Measurements from ENCODE around the gene ABCA1. TPM values are rescaled to one million over a fixed set of nuclear protein-coding genes. Genes with fewer than 3 reads are reported as not detected.

ABCA1 gene
- total and polyA plus RNA-seq, 2 of the 13 experiments (the other 11 are each of a cell fraction or from before 2014, with no cell fraction given), result 26.8 to 63.8 TPM

- peak; percentile 54 for FAIRE-seq
- in situ Hi-C loops (cut with HindIII; ENCODE audit: extremely low pct_ligation_motif_present, low pct_unique_long_range_greater_than_20kb), result no loop called here
- Histone ChIP-seq H3K4me2 (ENCODE audit: low read depth, low read length) (peak overlapping the region; percentile 44), H3K4me1 (ENCODE audit: insufficient read depth, low read length) (peaks cover 80% of the 10 kb centered on the region), H3K79me2 (ENCODE audit: insufficient read depth, low read length) (peaks cover 47% of the 10 kb centered on the region), H3K36me3 (replicated peaks in 1 of 2; ENCODE audit: control insufficient read depth in 1 of 2, insufficient read depth in 2 of 2, low read length in 2 of 2) (peaks cover 29 to 83% of the 10 kb centered on the region in 2 experiments), H3K27me3 (ENCODE audit: control insufficient read depth in 1 of 2, insufficient read depth in 2 of 2, low read length in 2 of 2) (no peaks in the 10 kb centered on the region), H3K27ac (ENCODE audit: extremely low read length, insufficient read depth, low read length) (peak overlapping the region; percentile 49), H3K9me3 (ENCODE audit: low read length) (no peaks in the 10 kb centered on the region), H3K4me3 (replicated peaks in 1 of 3; ENCODE audit: insufficient read depth in 1 of 3, low read depth in 2 of 3, low read length in 3 of 3) (no peak overlapping the region), H2AFZ (ENCODE audit: low read length) (no peak overlapping the region), H4K20me1 (ENCODE audit: insufficient read depth, low read length) (peaks cover 11% of the 10 kb centered on the region), H3K9ac (ENCODE audit: insufficient read depth, low read depth, low read length) (no peak overlapping the region)
- WGBS (ENCODE audit: low lambda C conversion rate), result 3% methylated on average over 5 of the region's 5 CpGs
- BruUV-seq (replicated peaks), result no TSS peak
- peak; percentile 86 for DNase-seq (ENCODE audit: low spot score)
- POLR2A ChIA-PET, result interaction anchor here (0.7 to 1.0 kb wide), 2 partner anchors 208 to 562 kb away, joined by 3 read pairs; no protein-coding TSS in a partner anchor
- CTCF ChIA-PET (ENCODE audit: low intra/inter-chr PET ratio, low total read pairs), result no interaction called here
- peak; percentile 94 for ATAC-seq
- intact Hi-C loops (cut with micrococcal nuclease; ENCODE audit: unreplicated experiment), result loop anchor here (5.0 kb wide), 1 partner anchor 136 kb away; no protein-coding TSS in a partner anchor
- TF ChIP-seq RORA (CRISPR knock-in tag; IDR thresholded peaks at IDR 0.05), result peak; percentile 94; the same call in 1 of the 2 replicates
- 0 out of 2 replicates have a peak, but pooled peaks have one; percentile 49 for TF ChIP-seq GFI1 (CRISPR knock-in tag; IDR thresholded peaks at IDR 0.05; ENCODE audit: borderline replicate concordance)
- TF ChIP-seq FOXJ3 (CRISPR knock-in tag; IDR thresholded peaks at IDR 0.05; ENCODE audit: borderline replicate concordance), result peak; percentile 94; the same call in 1 of the 2 replicates
- peak; percentile 88 for TF ChIP-seq LCORL (IDR thresholded peaks at IDR 0.05)
- peak; percentile 93 for TF ChIP-seq LCORL (CRISPR knock-in tag; IDR thresholded peaks at IDR 0.05)
- TF ChIP-seq ZMYM4 (CRISPR knock-in tag; IDR thresholded peaks at IDR 0.05), result peak; percentile 26; the same call in 1 of the 2 replicates
- no peak for TF ChIP-seq MYPOP (CRISPR knock-in tag; IDR thresholded peaks at IDR 0.05)
- no peak for TF ChIP-seq ZNF883 (CRISPR knock-in tag; IDR thresholded peaks at IDR 0.05; ENCODE audit: not compliant biosample characterization)
- TF ChIP-seq BRF2 (CRISPR knock-in tag; IDR thresholded peaks at IDR 0.05), result peak; percentile 62; the same call in 1 of the 2 replicates
- TF ChIP-seq ZFP37 (CRISPR knock-in tag; IDR thresholded peaks at IDR 0.05; ENCODE audit: borderline replicate concordance), result no peak
- TF ChIP-seq MED1 (CRISPR knock-in tag; IDR thresholded peaks at IDR 0.05), result peak; percentile 86
- peak; percentile 93 for TF ChIP-seq MIXL1 (CRISPR knock-in tag; IDR thresholded peaks at IDR 0.05)
- 0 out of 2 replicates have a peak, but pooled peaks have one; percentile 23 for TF ChIP-seq ZBTB43 (CRISPR knock-in tag; conservative IDR thresholded peaks at IDR 0.05)
- TF ChIP-seq HMGXB4 (CRISPR knock-in tag; IDR thresholded peaks at IDR 0.05; ENCODE audit: borderline replicate concordance in 1 of 2, low read depth in 1 of 2), result no peak; a peak in 1 of 4 replicates
- no peak for TF ChIP-seq ZNF383 (CRISPR knock-in tag; IDR thresholded peaks at IDR 0.05; ENCODE audit: borderline replicate concordance)
- peak; percentile 48; the same call in 1 of the 2 replicates for TF ChIP-seq ZNF574 (CRISPR knock-in tag; IDR thresholded peaks at IDR 0.05)
Measured at GRCh38 chr9:104856413-104856941, 71.5 kb downstream of the ABCA1 start.
